HG03469 (cell line): ENCODE measurements around the gene ZNF337.
A peak's percentile ranks its signal among the peaks of the same experiment; 100 is the strongest.
"Not testable (repeated sequence)": the region's sequence is repeated elsewhere in the genome, so short reads cannot be mapped to it uniquely, and the experiment has no call there.

Experiments used
- ATAC-seq: cut with Tn5 transposase; IDR thresholded peaks from one replicate; pipeline ENCODE4 v1.9.1; 2021; ENCODE audit warnings: mild to moderate bottlenecking, moderate library complexity, moderate number of reproducible peaks; ENCODE audit not compliant: unreplicated experiment

ZNF337 gene

GRCh38 chr20:25696371-25697131 is at the start of gene ZNF337:
TSS of gene ZNF337 (minus strand) at chr20:25696853. CDS start at chr20:25686417, 10,436 bp downstream.
- ATAC-seq = peak; percentile 92

- no peak for ATAC-seq
These were observed 49.1 kb upstream of the ZNF337 start for GRCh38 chr20:25745738-25746137.

GRCh38 chr20:25745100-25745499 is 48.4 kb upstream of the ZNF337 start:
- ATAC-seq = no peak

GRCh38 chr20:25744261-25744660 is 47.6 kb upstream of the ZNF337 start:
- no peak for ATAC-seq

GRCh38 chr20:25741088-25741487 is 44.4 kb upstream of the ZNF337 start:
- no peak for ATAC-seq

- no peak for ATAC-seq
These were observed 43.1 kb upstream of the ZNF337 start for GRCh38 chr20:25739615-25740320.

GRCh38 chr20:25738198-25738597 is 41.5 kb upstream of the ZNF337 start:
- no peak for ATAC-seq

- ATAC-seq = no peak
These were observed 37.2 kb upstream of the ZNF337 start for GRCh38 chr20:25733903-25734302.

GRCh38 chr20:25730862-25731261 is 34.2 kb upstream of the ZNF337 start:
- no peak for ATAC-seq

GRCh38 chr20:25726357-25726756 is 29.7 kb upstream of the ZNF337 start:
- ATAC-seq = no peak

GRCh38 chr20:25725639-25726038 is 29.0 kb upstream of the ZNF337 start:
- ATAC-seq = no peak

GRCh38 chr20:25723975-25724374 is 27.3 kb upstream of the ZNF337 start:
- no peak for ATAC-seq

- no peak for ATAC-seq
These were observed 23.6 kb upstream of the ZNF337 start for GRCh38 chr20:25720285-25720684.

- not testable (repeated sequence) for ATAC-seq
These were observed 22.5 kb upstream of the ZNF337 start for GRCh38 chr20:25718896-25719809.

GRCh38 chr20:25707695-25708094 is 11.0 kb upstream of the ZNF337 start:
- no peak for ATAC-seq

- ATAC-seq = no peak
These were observed 10.1 kb upstream of the ZNF337 start for GRCh38 chr20:25706793-25707192.

GRCh38 chr20:25705830-25706351 is 9.2 kb upstream of the ZNF337 start:
- ATAC-seq = no peak

GRCh38 chr20:25704303-25704702 is 7.7 kb upstream of the ZNF337 start:
- ATAC-seq = not testable (repeated sequence)

GRCh38 chr20:25700835-25701234 is 4.2 kb upstream of the ZNF337 start:
- not testable (repeated sequence) for ATAC-seq

- ATAC-seq = no peak
These were observed 3.3 kb upstream of the ZNF337 start for GRCh38 chr20:25699914-25700313.

GRCh38 chr20:25697132-25697446 is 436 bp upstream of the ZNF337 start:
- no peak for ATAC-seq
